H1 (cell line): ENCODE measurements around the gene MYH16. TPM values are rescaled to one million over a fixed set of nuclear protein-coding genes. Genes with fewer than 3 reads are reported as not detected.

Source experiments
- CTCF ChIA-PET: fragments of 300-600 bp; sonication (Branson Sonifier 250); formaldehyde crosslinking; loops from one replicate; lab custom pipeline; 2021; ENCODE audit not compliant: partially characterized antibody; lab: Charles Lee
- POLR2A ChIA-PET: fragments of 300-600 bp; sonication (Branson Sonifier 250); formaldehyde crosslinking; loops from one replicate; lab custom pipeline; 2021; ENCODE audit warnings: inconsistent platforms; ENCODE audit not compliant: partially characterized antibody; lab: Charles Lee
- DNase-seq, 2 experiments: peaks; one replicate each; pipeline versions ENCODE4 v3.0.0 to v3.0.0-alpha.2; 2010 to 2022; ENCODE audit warnings: low spot score in 2 of 2, low read depth in 1 of 2, mixed read lengths in 1 of 2
- FAIRE-seq: peaks from 2 replicates; lab custom pipeline; 2011; peaks lifted over from hg19 to GRCh38; lab: Jason Lieb, UNC
- H2AFZ ChIP-seq: 2 replicates; pipeline ENCODE4 v1.8.1; 2012; ENCODE audit warnings: low read length, inconsistent platforms
- H2AK5ac ChIP-seq: 2 replicates; pipeline ENCODE4 v1.6.1; 2013; ENCODE audit warnings: low read depth, low read length
- H2BK120ac ChIP-seq: replicated peaks from 2 replicates; pipeline ENCODE3; 2013; ENCODE audit warnings: low read depth, low read length, inconsistent platforms
- H2BK12ac ChIP-seq: 2 replicates; pipeline ENCODE4 v1.6.1; 2013; ENCODE audit warnings: low read depth, low read length
- H2BK15ac ChIP-seq: 2 replicates; pipeline ENCODE4 v1.6.1; 2013; ENCODE audit warnings: low read length
- H2BK20ac ChIP-seq: 2 replicates; pipeline ENCODE4 v1.6.1; 2013; ENCODE audit warnings: low read length
- H2BK5ac ChIP-seq: 2 replicates; pipeline ENCODE4 v1.6.1; 2013; ENCODE audit warnings: low read depth, low read length
- H3K14ac ChIP-seq: 2 replicates; pipeline ENCODE4 v1.6.1; 2013; ENCODE audit warnings: inconsistent platforms; ENCODE audit not compliant: insufficient read length
- H3K18ac ChIP-seq: 2 replicates; pipeline ENCODE4 v1.6.1; 2013; ENCODE audit warnings: low read length; ENCODE audit errors: extremely low read depth
- H3K23ac ChIP-seq: 2 replicates; pipeline ENCODE4 v1.6.1; 2013; ENCODE audit warnings: inconsistent platforms; ENCODE audit not compliant: insufficient read length
- H3K23me2 ChIP-seq: 2 replicates; pipeline ENCODE4 v1.6.1; 2013; ENCODE audit warnings: low read depth, low read length
- H3K27ac ChIP-seq: 2 replicates; pipeline ENCODE4 v1.6.1; 2011; ENCODE audit warnings: low read depth, low read length, inconsistent platforms
- H3K27me3 ChIP-seq, 4 experiments: replicated peaks in 1 of 4; 1 replicate in 1 of 4; 2 replicates in 3 of 4; pipeline versions ENCODE4 v1.6.1 to v1.8.1; 2011 to 2013; ENCODE audit warnings: low read length in 3 of 4, mild to moderate bottlenecking in 3 of 4, inconsistent platforms in 2 of 4, mixed read lengths in 2 of 4, moderate library complexity in 1 of 4; ENCODE audit not compliant: control insufficient read depth in 3 of 4, insufficient read depth in 3 of 4; ENCODE audit errors: extremely low read depth in 1 of 4
- H3K36me3 ChIP-seq, 4 experiments: 2 replicates each; pipeline versions ENCODE4 v1.6.1 to v1.8.1; 2011 to 2013; ENCODE audit warnings: mild to moderate bottlenecking in 4 of 4, low read length in 3 of 4, moderate library complexity in 2 of 4, control low read depth in 1 of 4, inconsistent platforms in 1 of 4; ENCODE audit not compliant: insufficient read depth in 4 of 4, control insufficient read depth in 2 of 4
- H3K4ac ChIP-seq: replicated peaks from 2 replicates; pipeline ENCODE3; 2013; ENCODE audit warnings: low read length, low read depth, mixed read lengths, inconsistent platforms; ENCODE audit not compliant: insufficient read length
- H3K4me1 ChIP-seq, 4 experiments: replicated peaks in 1 of 4; 1 replicate in 1 of 4; 2 replicates in 3 of 4; pipeline versions ENCODE4 v1.6.1 to v1.8.1; 2011 to 2013; ENCODE audit warnings: low read length in 3 of 4, inconsistent platforms in 2 of 4, mixed read lengths in 1 of 4; ENCODE audit not compliant: insufficient read depth in 4 of 4, control insufficient read depth in 3 of 4
- H3K4me2 ChIP-seq, 2 experiments: 2 replicates each; pipeline versions ENCODE4 v1.6.1 to v1.8.1; 2011 to 2013; ENCODE audit warnings: low read depth in 2 of 2, low read length in 2 of 2, control low read depth in 1 of 2, inconsistent platforms in 1 of 2, mild to moderate bottlenecking in 1 of 2; ENCODE audit not compliant: insufficient read depth in 1 of 2
- H3K4me3 ChIP-seq, 4 experiments: fragments of 200-600, 300-600 bp in 1 of 4; sonication (generic), shearing (Covaris generic), sonication (Bioruptor Twin) in 1 of 4; 2 replicates each; pipeline versions ENCODE4 v1.5.1 to v1.8.1; 2011 to 2016; ENCODE audit warnings: low read length in 4 of 4, low read depth in 3 of 4, control low read depth in 2 of 4, inconsistent platforms in 2 of 4, mild to moderate bottlenecking in 2 of 4, mixed read lengths in 1 of 4, moderate library complexity in 1 of 4; ENCODE audit not compliant: insufficient read depth in 2 of 4; ENCODE audit errors: extremely low read depth in 1 of 4
- H3K56ac ChIP-seq: replicated peaks from 2 replicates; pipeline ENCODE3; 2013; ENCODE audit warnings: low read depth, mild to moderate bottlenecking, mixed read lengths, low read length, inconsistent platforms; ENCODE audit not compliant: insufficient read length
- H3K79me1 ChIP-seq: 2 replicates; pipeline ENCODE4 v1.6.1; 2013; ENCODE audit warnings: low read depth, low read length, control low read depth
- H3K79me2 ChIP-seq, 2 experiments: 2 replicates each; pipeline versions ENCODE4 v1.6.1 to v1.8.1; 2012 to 2013; ENCODE audit warnings: low read length in 2 of 2, mild to moderate bottlenecking in 2 of 2, inconsistent platforms in 1 of 2; ENCODE audit not compliant: insufficient read depth in 2 of 2, control insufficient read depth in 1 of 2
- H3K9ac ChIP-seq, 4 experiments: replicated peaks in 1 of 4; 1 replicate in 1 of 4; 2 replicates in 3 of 4; pipeline versions ENCODE4 v1.6.1 to v1.8.1; 2011 to 2013; ENCODE audit warnings: low read depth in 3 of 4, low read length in 3 of 4, control low read depth in 2 of 4, mild to moderate bottlenecking in 2 of 4, moderate library complexity in 2 of 4, inconsistent platforms in 1 of 4; ENCODE audit errors: extremely low read depth in 1 of 4
- H3K9me3 ChIP-seq, 2 experiments: 2 replicates each; pipeline versions ENCODE4 v1.6.1 to v1.8.1; 2012 to 2013; ENCODE audit warnings: mild to moderate bottlenecking in 2 of 2, moderate library complexity in 2 of 2, control low read depth in 1 of 2, inconsistent platforms in 1 of 2, low read depth in 1 of 2, low read length in 1 of 2, mixed read lengths in 1 of 2; ENCODE audit not compliant: insufficient read depth in 2 of 2
- H4K20me1 ChIP-seq, 2 experiments: replicated peaks in 1 of 2; 2 replicates each; pipeline versions ENCODE3 to v1.8.1; 2011 to 2013; ENCODE audit warnings: inconsistent platforms in 2 of 2, low read length in 2 of 2, mild to moderate bottlenecking in 1 of 2; ENCODE audit not compliant: insufficient read depth in 2 of 2, control insufficient read depth in 1 of 2
- H4K5ac ChIP-seq: 2 replicates; pipeline ENCODE4 v1.6.1; 2013; ENCODE audit warnings: low read length, low read depth, mixed read lengths, inconsistent platforms; ENCODE audit not compliant: insufficient read length
- H4K8ac ChIP-seq: 2 replicates; pipeline ENCODE4 v1.8.0; 2013; ENCODE audit warnings: mild to moderate bottlenecking, moderate library complexity, low read length, inconsistent platforms; ENCODE audit not compliant: insufficient read depth; ENCODE audit errors: extremely low read depth
- H4K91ac ChIP-seq: replicated peaks from 2 replicates; pipeline ENCODE3; 2013; ENCODE audit warnings: low read length, mixed read lengths, inconsistent platforms; ENCODE audit not compliant: insufficient read length
- CREB1 ChIP-seq: IDR thresholded peaks from 2 replicates; pipeline ENCODE4 v1.6.1; 2012; ENCODE audit warnings: inconsistent platforms
- EP300 ChIP-seq, 2 experiments: IDR thresholded peaks; 1 replicate in 1 of 2; 2 replicates in 1 of 2; pipeline ENCODE4 v1.6.1; 2011 to 2012; ENCODE audit warnings: low read depth in 2 of 2, low read length in 2 of 2, mild to moderate bottlenecking in 2 of 2, borderline replicate concordance in 1 of 2, inconsistent platforms in 1 of 2, moderate library complexity in 1 of 2
- GTF2F1 ChIP-seq: IDR thresholded peaks from 2 replicates; pipeline ENCODE4 v1.6.1; 2012; ENCODE audit warnings: low read depth, low read length, improper control_type of control experiment, borderline replicate concordance
- TBP ChIP-seq: IDR thresholded peaks from 2 replicates; pipeline ENCODE4 v1.6.1; 2011; ENCODE audit warnings: low read depth, low read length, improper control_type of control experiment
- YY1 ChIP-seq: IDR thresholded peaks from 2 replicates; pipeline ENCODE4 v1.6.1; 2011; ENCODE audit warnings: low read depth, mild to moderate bottlenecking, low read length
- WGBS, 2 experiments: shearing (Covaris generic) in 1 of 2; methylation state at CpG; one replicate each; pipeline versions ENCODE4 v1.1.6 to v1.1.7; 2013 to 2015; ENCODE audit warnings: low lambda C conversion rate in 2 of 2, mixed read lengths in 2 of 2, inconsistent platforms in 1 of 2, low coverage in 1 of 2, missing lambda C conversion rate in 1 of 2; ENCODE audit not compliant: insufficient replicate concordance in 2 of 2, insufficient coverage in 1 of 2, insufficient read length in 1 of 2; ENCODE audit errors: extremely low coverage in 1 of 2, missing lambda C conversion rate in 1 of 2; 5-methylcytosine and 5-hydroxymethylcytosine counted together
- polyA plus RNA-seq, 7 experiments: library from polyadenylated mRNA; depleted of rRNA in 3 of 7; stranded (reverse) in 5 of 7; unstranded in 2 of 7; fragments of >200 nt in 5 of 7; fragments of 200-250 nt in 2 of 7; gene quantifications; 1 replicate in 5 of 7; 2 replicates in 1 of 7; 4 replicates in 1 of 7; pipeline versions ENCODE4 v1.2.1 to v1.2.3, GENCODE V29; 2011 to 2013; ENCODE audit warnings: missing spikeins in 2 of 7, mixed read lengths in 2 of 7
- total RNA-seq: library from RNA; stranded (reverse); fragmentation: NEBNext Ultra II Directional; extraction: Animal tissue kit (Norgen Biotek cat#: 25700); gene quantifications from 2 replicates; pipeline ENCODE4 v1.2.1, GENCODE V29; 2021

Gene MYH16
- total and polyA plus RNA-seq, 2 of the 8 experiments (the other 6 are each of a cell fraction or from before 2014, with no cell fraction given), result not detected

DNA sequence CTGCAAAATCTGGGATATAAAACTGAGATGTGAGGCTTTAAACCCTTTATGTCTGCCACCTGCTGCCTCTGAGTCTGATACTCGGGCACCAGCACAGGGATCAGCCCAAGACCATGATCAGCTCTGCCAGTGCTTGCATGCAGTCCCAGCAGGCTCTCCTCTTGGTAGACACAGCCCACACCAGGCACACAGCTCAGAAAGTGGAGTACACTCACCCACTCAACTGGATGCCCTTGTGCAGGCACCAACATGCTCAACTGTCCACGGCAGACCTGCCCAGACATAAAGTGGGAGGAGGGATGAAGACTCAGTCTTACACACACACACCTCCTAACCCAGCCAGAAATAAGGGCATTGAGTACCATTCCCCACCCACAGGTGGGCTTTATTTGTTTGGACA lies 18.2 kb upstream of the MYH16 start:
- H3K56ac ChIP-seq, result no peak overlapping the region
- no peak overlapping the region for H3K9ac ChIP-seq
- no peaks in the 10 kb centered on the region for H3K9me3 ChIP-seq
- H2AFZ ChIP-seq, result no peak overlapping the region
- peaks cover 0 to 5% (median 2%) of the 10 kb centered on the region in 4 experiments; a peak in 3 of 7 replicates for H3K4me1 ChIP-seq
- WGBS, 2 experiments, result 72% methylated on average over 2 of the region's 2 CpGs; no CpG with 5 or more reads in 1 of the 2 experiments
- no peak overlapping the region for H3K14ac ChIP-seq
- no peaks in the 10 kb centered on the region for H3K27me3 ChIP-seq
- H3K79me2 ChIP-seq, result no peaks in the 10 kb centered on the region
- H2BK20ac ChIP-seq, result no peak overlapping the region
- H3K18ac ChIP-seq, result no peak overlapping the region
- no peak overlapping the region for H2BK12ac ChIP-seq
- POLR2A ChIA-PET, result no interaction called here
- no peak overlapping the region for H3K4me2 ChIP-seq
- H4K91ac ChIP-seq, result no peak overlapping the region
- H4K8ac ChIP-seq, result no peak overlapping the region
- FAIRE-seq (no peak), DNase-seq (no peak)
- H3K23ac ChIP-seq, result no peak overlapping the region
- no peak overlapping the region for H4K5ac ChIP-seq
- TF ChIP-seq TBP (no peak), YY1 (no peak), CREB1 (no peak), EP300 (IDR thresholded peaks at IDR 0.05; ENCODE audit: borderline replicate concordance in 1 of 2, low read depth in 2 of 2, low read length in 2 of 2) (no peak), GTF2F1 (no peak)
- no peak overlapping the region for H2AK5ac ChIP-seq
- no peaks in the 10 kb centered on the region for H4K20me1 ChIP-seq
- no peak overlapping the region for H3K27ac ChIP-seq
- no peak overlapping the region for H3K4me3 ChIP-seq
- no peak overlapping the region for H2BK15ac ChIP-seq
- H3K4ac ChIP-seq, result no peak overlapping the region
- H3K79me1 ChIP-seq, result no peaks in the 10 kb centered on the region
- no peak overlapping the region for H2BK120ac ChIP-seq
- no peaks in the 10 kb centered on the region for H3K23me2 ChIP-seq
- no peak overlapping the region; the same call in 1 of the 2 replicates for H2BK5ac ChIP-seq
- CTCF ChIA-PET, result interaction anchor here (0.7 to 0.8 kb wide), 2 partner anchors 214 to 218 kb away, joined by 3 to 4 read pairs; no protein-coding TSS in a partner anchor
- H3K36me3 ChIP-seq, result no peaks in the 10 kb centered on the region
